Mesendoderm (in vitro differentiated cells): ENCODE data around the gene CMTM3.
A peak's percentile ranks its signal among the peaks of the same experiment; 100 is the strongest.

Experiments used
- DNase-seq: peaks from one replicate; pipeline ENCODE4 v3.0.0; 2013
- H2AK5ac ChIP-seq: 2 replicates; pipeline ENCODE4 v1.6.1; 2013; ENCODE audit warnings: low read length, inconsistent platforms
- H2BK120ac ChIP-seq: 2 replicates; pipeline ENCODE4 v1.6.1; 2013; ENCODE audit warnings: low read depth, mild to moderate bottlenecking, low read length, moderate library complexity, mixed read lengths
- H2BK15ac ChIP-seq: replicated peaks from 2 replicates; pipeline ENCODE4 v1.6.1; 2013; ENCODE audit warnings: low read depth, mild to moderate bottlenecking, moderate library complexity
- H2BK5ac ChIP-seq: 2 replicates; pipeline ENCODE4 v1.6.1; 2013; ENCODE audit warnings: low read length, inconsistent platforms
- H3K18ac ChIP-seq: 2 replicates; pipeline ENCODE4 v1.6.1; 2013; ENCODE audit warnings: mild to moderate bottlenecking, low read length, mixed read lengths
- H3K23ac ChIP-seq: one replicate; pipeline ENCODE4 v1.6.1; 2013; ENCODE audit warnings: low read length
- H3K27ac ChIP-seq: 2 replicates; pipeline ENCODE4 v1.5.1; 2013; ENCODE audit warnings: low read depth, mild to moderate bottlenecking, inconsistent platforms, low read length, moderate library complexity
- H3K27me3 ChIP-seq: 2 replicates; pipeline ENCODE4 v1.6.1; 2013; ENCODE audit warnings: low read length, control low read depth, mild to moderate bottlenecking, inconsistent platforms; ENCODE audit not compliant: insufficient read depth, poor library complexity
- H3K36me3 ChIP-seq: 2 replicates; pipeline ENCODE4 v1.6.1; 2013; ENCODE audit warnings: low read length, inconsistent platforms; ENCODE audit not compliant: control insufficient read depth, insufficient read depth
- H3K4ac ChIP-seq: one replicate; pipeline ENCODE4 v1.6.1; 2013; ENCODE audit warnings: low read depth, mild to moderate bottlenecking, low read length, moderate library complexity
- H3K4me1 ChIP-seq: 2 replicates; pipeline ENCODE4 v1.6.1; 2013; ENCODE audit warnings: low read depth, low read length, inconsistent platforms; ENCODE audit not compliant: control insufficient read depth
- H3K4me2 ChIP-seq: 2 replicates; pipeline ENCODE4 v1.6.1; 2013; ENCODE audit warnings: low read length
- H3K4me3 ChIP-seq: 2 replicates; pipeline ENCODE4 v1.5.1; 2013; ENCODE audit warnings: mild to moderate bottlenecking, low read length
- H3K56ac ChIP-seq: one replicate; pipeline ENCODE4 v1.6.1; 2013; ENCODE audit warnings: low read length
- H3K79me1 ChIP-seq: 2 replicates; pipeline ENCODE4 v1.6.1; 2013; ENCODE audit warnings: low read length, inconsistent platforms
- H3K79me2 ChIP-seq: 2 replicates; pipeline ENCODE4 v1.6.1; 2013; ENCODE audit warnings: mild to moderate bottlenecking, low read length; ENCODE audit not compliant: control insufficient read depth, insufficient read depth
- H3K9ac ChIP-seq: 2 replicates; pipeline ENCODE4 v1.6.1; 2013; ENCODE audit warnings: low read length, inconsistent platforms
- H4K5ac ChIP-seq: one replicate; pipeline ENCODE4 v1.6.1; 2013; ENCODE audit warnings: low read length
- H4K8ac ChIP-seq: one replicate; pipeline ENCODE4 v1.6.1; 2013; ENCODE audit warnings: low read depth, mild to moderate bottlenecking, control low read depth, low read length, moderate library complexity
- WGBS: extraction: QIAGEN DNeasy Blood & Tissue Kit; methylation state at CpG from one replicate; pipeline ENCODE4 v1.1.7; 2013; ENCODE audit warnings: low lambda C conversion rate, missing lambda C conversion rate; ENCODE audit not compliant: insufficient coverage; ENCODE audit errors: extremely low coverage; 5-methylcytosine and 5-hydroxymethylcytosine counted together

The CMTM3 gene

DNA sequence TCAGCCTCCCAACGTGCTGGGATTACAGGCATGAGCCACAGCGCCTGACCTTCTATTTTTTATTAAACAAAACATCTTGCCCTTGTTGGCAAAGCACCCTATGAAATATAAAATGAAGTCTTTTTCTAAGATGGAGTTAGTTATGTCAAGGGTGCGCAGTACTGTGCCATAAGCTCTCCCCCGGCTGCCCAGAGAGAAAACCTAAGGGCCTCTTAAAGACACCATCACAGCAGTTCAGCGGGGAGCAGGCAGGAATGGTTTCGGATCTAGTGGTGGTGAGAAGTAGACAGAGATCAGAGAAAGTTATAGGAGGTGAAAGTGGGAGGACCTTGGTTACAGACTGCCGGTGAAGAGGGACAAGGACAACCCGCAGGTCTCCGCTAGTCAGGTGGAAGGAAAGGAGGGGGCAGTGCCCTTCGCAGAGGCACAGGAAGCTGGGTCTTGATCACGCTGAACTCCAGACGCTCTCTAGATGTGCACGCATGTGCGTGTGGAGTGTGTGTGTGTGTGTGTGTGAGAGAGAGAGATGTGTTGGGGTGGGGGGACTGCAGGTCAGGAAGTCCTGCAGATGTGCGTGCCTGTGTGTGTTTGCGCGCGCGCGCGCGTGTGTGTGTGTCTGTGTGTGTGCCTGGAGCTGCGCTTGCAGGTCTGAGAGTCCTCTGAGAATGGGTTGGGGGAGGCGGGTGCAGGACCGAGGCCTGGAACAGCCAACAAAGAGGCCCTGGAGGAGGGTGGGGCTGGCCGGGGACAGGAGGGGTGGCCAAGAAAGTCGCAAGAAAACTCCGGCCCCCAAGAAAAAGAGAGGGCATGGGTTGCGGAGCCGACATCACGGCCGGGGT, 748 bp upstream of the CMTM3 start:
- no peak overlapping the region for H4K8ac ChIP-seq
- no peak overlapping the region for H4K5ac ChIP-seq
- H3K79me2 ChIP-seq = peaks cover 5% of the 10 kb centered on the region
- H3K9ac ChIP-seq = peak overlapping the region; percentile 85
- peak; percentile 87 for DNase-seq
- peaks cover 3% of the 10 kb centered on the region for H3K79me1 ChIP-seq
- no peaks in the 10 kb centered on the region for H3K27me3 ChIP-seq
- WGBS = no CpG with 5 or more reads among the region's 32 CpGs
- no peak overlapping the region for H3K23ac ChIP-seq
- H3K36me3 ChIP-seq = no peaks in the 10 kb centered on the region
- H3K27ac ChIP-seq = peak overlapping the region; percentile 68
- H3K4ac ChIP-seq = no peak overlapping the region
- H3K18ac ChIP-seq = peak overlapping the region; percentile 44
- no peak overlapping the region for H2BK15ac ChIP-seq
- H3K56ac ChIP-seq = peak overlapping the region; percentile 96
- peak overlapping the region; percentile 95 for H3K4me2 ChIP-seq
- H2BK120ac ChIP-seq = no peak overlapping the region
- H2BK5ac ChIP-seq = peak overlapping the region; percentile 22
- peaks cover 3% of the 10 kb centered on the region for H3K4me1 ChIP-seq
- no peak overlapping the region for H2AK5ac ChIP-seq
- peak overlapping the region; percentile 62 for H3K4me3 ChIP-seq

GRCh38 chr16:66605177-66605978, 874 bp downstream of the CMTM3 start:
- Histone ChIP-seq H4K5ac (no peak overlapping the region), H3K79me1 (peaks cover 3% of the 10 kb centered on the region), H3K27ac (peak overlapping the region; percentile 50), H3K56ac (peak overlapping the region; percentile 87), H3K4me1 (peaks cover 11% of the 10 kb centered on the region), H2BK120ac (peak overlapping the region; percentile 35), H3K4me2 (peak overlapping the region; percentile 16), H3K18ac (peak overlapping the region; percentile 98), H3K4me3 (peak overlapping the region; percentile 61), H3K4ac (peak overlapping the region; percentile 100), H3K9ac (peak overlapping the region; percentile 78), H2AK5ac (no peak overlapping the region), H3K27me3 (no peaks in the 10 kb centered on the region), H3K36me3 (no peaks in the 10 kb centered on the region), H2BK15ac (no peak overlapping the region), H2BK5ac (no peak overlapping the region), H3K23ac (peak overlapping the region; percentile 57), H4K8ac (no peak overlapping the region), H3K79me2 (peaks cover 5% of the 10 kb centered on the region)
- DNase-seq = peak; percentile 67
- no CpG with 5 or more reads among the region's 61 CpGs for WGBS

GRCh38 chr16:66605979-66606751, 1.7 kb downstream of the CMTM3 start:
- H4K5ac ChIP-seq = no peak overlapping the region
- H2BK120ac ChIP-seq = no peak overlapping the region
- peak overlapping the region; percentile 7 for H3K18ac ChIP-seq
- peaks cover 5% of the 10 kb centered on the region for H3K79me2 ChIP-seq
- no peak overlapping the region for H3K27ac ChIP-seq
- H3K23ac ChIP-seq = no peak overlapping the region
- H3K4me3 ChIP-seq = no peak overlapping the region
- peak overlapping the region; percentile 78 for H3K9ac ChIP-seq
- H3K56ac ChIP-seq = peak overlapping the region; percentile 87
- no peak overlapping the region for H3K4ac ChIP-seq
- H3K27me3 ChIP-seq = no peaks in the 10 kb centered on the region
- H4K8ac ChIP-seq = no peak overlapping the region
- H3K36me3 ChIP-seq = no peaks in the 10 kb centered on the region
- WGBS = no CpG with 5 or more reads among the region's 10 CpGs
- peak overlapping the region; percentile 16 for H3K4me2 ChIP-seq
- H2BK15ac ChIP-seq = no peak overlapping the region
- H2AK5ac ChIP-seq = no peak overlapping the region
- H3K79me1 ChIP-seq = peaks cover 3% of the 10 kb centered on the region
- DNase-seq = no peak
- H2BK5ac ChIP-seq = no peak overlapping the region
- H3K4me1 ChIP-seq = peaks cover 11% of the 10 kb centered on the region

DNA sequence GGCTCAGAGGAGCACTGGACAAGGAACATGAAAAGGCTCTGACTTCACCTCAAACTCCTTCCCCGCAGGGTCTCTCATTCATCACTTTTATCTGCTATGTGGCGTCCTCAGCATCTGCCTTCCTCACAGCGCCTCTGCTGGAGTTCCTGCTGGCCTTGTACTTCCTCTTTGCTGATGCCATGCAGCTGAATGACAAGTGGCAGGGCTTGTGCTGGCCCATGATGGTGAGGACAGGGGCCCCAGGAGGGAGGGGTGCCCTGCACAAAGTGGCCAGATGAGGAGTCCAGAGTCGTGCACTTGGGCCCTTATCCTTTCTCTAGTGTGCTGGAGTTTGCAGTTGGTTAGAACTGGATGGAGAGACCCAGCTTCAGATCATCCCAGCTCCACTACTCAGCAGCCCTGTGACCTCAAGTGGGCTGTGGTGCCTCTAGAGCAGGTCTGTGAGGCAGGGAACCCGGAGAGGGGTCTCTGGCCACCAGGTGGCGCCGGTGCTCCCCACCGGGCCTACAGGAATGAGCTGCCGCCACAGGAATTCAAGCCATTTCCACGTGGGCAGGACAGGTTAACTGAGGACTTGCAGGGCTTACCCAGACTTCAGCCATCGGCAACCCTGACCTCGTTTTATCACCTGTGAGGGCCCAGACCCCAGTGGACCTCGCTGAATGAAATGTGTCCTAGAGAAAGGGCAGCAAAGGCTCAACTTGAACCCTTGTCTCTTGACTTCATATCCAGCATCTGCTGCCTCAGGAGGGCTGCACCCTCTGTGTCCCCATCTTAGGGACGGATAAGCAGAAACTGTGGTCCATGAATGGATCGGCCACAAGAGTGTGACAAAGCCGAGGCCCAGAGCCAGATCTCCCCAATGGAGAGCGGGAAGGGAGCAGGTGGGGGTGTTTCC, 4.0 kb downstream of the CMTM3 start:
- Histone ChIP-seq H3K79me2 (peaks cover 5% of the 10 kb centered on the region), H3K23ac (no peak overlapping the region), H3K27me3 (no peaks in the 10 kb centered on the region), H3K4ac (no peak overlapping the region), H3K4me1 (peaks cover 11% of the 10 kb centered on the region), H3K27ac (no peak overlapping the region), H3K36me3 (peaks cover 7% of the 10 kb centered on the region), H3K4me3 (no peak overlapping the region), H2BK15ac (no peak overlapping the region), H2BK120ac (no peak overlapping the region), H3K4me2 (no peak overlapping the region), H3K79me1 (peaks cover 3% of the 10 kb centered on the region), H3K18ac (no peak overlapping the region), H4K8ac (no peak overlapping the region), H3K56ac (peak overlapping the region; percentile 57), H4K5ac (no peak overlapping the region), H2BK5ac (no peak overlapping the region), H2AK5ac (no peak overlapping the region), H3K9ac (peak overlapping the region; percentile 3)
- peak; percentile 96 for DNase-seq
- WGBS = no CpG with 5 or more reads among the region's 17 CpGs

GRCh38 chr16:66609139-66609510, 4.6 kb downstream of the CMTM3 start:
- H3K36me3 ChIP-seq = peaks cover 7% of the 10 kb centered on the region
- H2BK5ac ChIP-seq = no peak overlapping the region
- H3K18ac ChIP-seq = no peak overlapping the region
- peaks cover 5% of the 10 kb centered on the region for H3K79me2 ChIP-seq
- no peak for DNase-seq
- H3K9ac ChIP-seq = peak overlapping the region; percentile 3
- H2BK120ac ChIP-seq = no peak overlapping the region
- no peak overlapping the region for H4K8ac ChIP-seq
- peaks cover 11% of the 10 kb centered on the region for H3K4me1 ChIP-seq
- peaks cover 3% of the 10 kb centered on the region for H3K79me1 ChIP-seq
- H2BK15ac ChIP-seq = no peak overlapping the region
- H3K4ac ChIP-seq = no peak overlapping the region
- peak overlapping the region; percentile 57 for H3K56ac ChIP-seq
- no peak overlapping the region for H3K27ac ChIP-seq
- no peaks in the 10 kb centered on the region for H3K27me3 ChIP-seq
- H2AK5ac ChIP-seq = no peak overlapping the region
- WGBS = no CpG with 5 or more reads among the region's 12 CpGs
- no peak overlapping the region for H3K4me3 ChIP-seq
- H3K4me2 ChIP-seq = no peak overlapping the region
- no peak overlapping the region for H4K5ac ChIP-seq
- H3K23ac ChIP-seq = no peak overlapping the region
